GM18907 (cell line): ENCODE results near the gene CMTM4.
"Not testable (repeated sequence)": the region's sequence is repeated elsewhere in the genome, so short reads cannot be mapped to it uniquely, and the experiment has no call there.

ENCODE experiments used
- ATAC-seq: cut with Tn5 transposase; IDR thresholded peaks from one replicate; pipeline ENCODE4 v1.9.1; 2021; ENCODE audit warnings: mild to moderate bottlenecking, moderate library complexity; ENCODE audit not compliant: unreplicated experiment

The CMTM4 gene

DNA sequence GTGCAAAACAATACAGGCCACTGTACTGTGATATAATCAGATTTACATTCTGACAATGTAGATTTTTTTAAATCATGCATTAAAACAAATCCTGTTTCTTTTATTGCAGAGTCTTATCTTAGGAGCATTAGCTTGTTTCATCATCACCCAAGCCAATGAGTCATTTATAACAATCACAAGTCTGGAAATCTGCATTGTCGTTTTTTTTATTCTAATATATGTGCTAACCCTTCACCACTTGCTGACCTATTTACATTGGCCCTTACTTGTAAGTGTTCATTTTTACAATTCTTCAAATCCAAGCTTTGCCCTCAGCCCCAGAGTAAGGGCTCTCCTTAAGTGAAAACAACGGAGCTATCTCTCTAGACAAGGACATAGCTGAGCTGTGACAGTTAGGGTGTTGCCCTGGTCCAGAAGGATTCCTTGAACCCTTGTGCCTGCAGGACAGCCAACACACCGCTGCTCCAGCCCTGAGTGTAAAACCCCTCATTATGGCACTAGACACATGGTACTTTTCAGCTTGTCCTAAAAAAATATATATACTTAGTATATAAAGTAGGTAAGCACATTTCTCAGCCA, 126.6 kb downstream of the CMTM4 start:
- ATAC-seq: no peak

DNA sequence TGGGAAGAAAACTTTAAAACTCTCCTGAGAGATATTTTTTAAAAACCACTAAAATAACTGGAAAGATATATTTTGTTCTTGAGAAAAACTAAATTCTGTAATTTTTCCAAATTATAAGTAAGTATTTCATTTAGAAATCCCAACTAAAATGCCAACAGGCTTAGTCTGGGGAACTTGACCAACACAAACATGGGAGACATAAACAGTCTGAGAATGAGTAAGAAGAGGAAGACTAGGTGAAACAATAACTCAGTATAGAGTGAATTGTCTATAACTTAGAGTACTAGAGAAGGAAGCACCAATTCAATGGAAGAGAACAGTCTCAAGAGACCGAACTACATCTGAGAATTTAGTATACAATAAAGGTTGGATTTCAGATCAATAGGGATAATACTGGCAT, 127.4 kb downstream of the CMTM4 start:
- no peak for ATAC-seq

DNA sequence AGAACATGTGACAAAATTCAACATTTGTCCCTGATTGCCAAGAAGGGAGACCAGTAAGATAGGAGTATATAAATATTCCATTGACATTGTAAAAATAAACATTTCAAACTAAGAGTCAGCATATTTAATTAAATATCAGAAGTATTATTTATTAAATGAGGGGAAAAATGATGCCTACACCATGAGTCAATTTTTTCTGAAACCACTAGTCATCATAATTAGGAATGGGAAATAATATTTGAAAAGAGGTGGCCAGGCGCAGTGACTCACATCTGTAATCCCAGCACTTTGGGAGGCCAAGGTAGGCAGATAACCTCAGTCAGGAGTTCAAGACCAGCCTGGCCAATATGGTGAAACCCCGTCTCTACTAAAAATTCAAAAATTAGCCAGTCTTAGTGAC, 128.2 kb downstream of the CMTM4 start:
- ATAC-seq: no peak

DNA sequence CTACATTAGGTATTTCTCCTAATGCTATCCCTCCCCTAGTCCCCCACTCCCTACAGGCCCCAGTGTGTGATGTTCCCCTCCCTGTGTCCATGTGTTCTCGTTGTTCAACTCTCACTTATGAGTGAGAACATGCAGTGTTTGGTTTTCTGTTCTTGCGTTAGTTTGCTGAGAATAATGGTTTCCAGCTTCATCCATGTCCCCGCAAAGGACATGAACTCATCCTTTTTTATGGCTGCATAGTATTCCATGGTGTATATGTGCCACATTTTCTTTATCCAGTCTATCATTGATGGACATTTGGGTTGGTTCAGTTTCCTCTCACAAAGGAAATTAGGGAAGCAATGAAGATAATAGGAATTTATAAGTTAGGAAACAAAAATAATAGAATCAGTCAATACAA, 129.3 kb downstream of the CMTM4 start:
- not testable (repeated sequence) for ATAC-seq

DNA sequence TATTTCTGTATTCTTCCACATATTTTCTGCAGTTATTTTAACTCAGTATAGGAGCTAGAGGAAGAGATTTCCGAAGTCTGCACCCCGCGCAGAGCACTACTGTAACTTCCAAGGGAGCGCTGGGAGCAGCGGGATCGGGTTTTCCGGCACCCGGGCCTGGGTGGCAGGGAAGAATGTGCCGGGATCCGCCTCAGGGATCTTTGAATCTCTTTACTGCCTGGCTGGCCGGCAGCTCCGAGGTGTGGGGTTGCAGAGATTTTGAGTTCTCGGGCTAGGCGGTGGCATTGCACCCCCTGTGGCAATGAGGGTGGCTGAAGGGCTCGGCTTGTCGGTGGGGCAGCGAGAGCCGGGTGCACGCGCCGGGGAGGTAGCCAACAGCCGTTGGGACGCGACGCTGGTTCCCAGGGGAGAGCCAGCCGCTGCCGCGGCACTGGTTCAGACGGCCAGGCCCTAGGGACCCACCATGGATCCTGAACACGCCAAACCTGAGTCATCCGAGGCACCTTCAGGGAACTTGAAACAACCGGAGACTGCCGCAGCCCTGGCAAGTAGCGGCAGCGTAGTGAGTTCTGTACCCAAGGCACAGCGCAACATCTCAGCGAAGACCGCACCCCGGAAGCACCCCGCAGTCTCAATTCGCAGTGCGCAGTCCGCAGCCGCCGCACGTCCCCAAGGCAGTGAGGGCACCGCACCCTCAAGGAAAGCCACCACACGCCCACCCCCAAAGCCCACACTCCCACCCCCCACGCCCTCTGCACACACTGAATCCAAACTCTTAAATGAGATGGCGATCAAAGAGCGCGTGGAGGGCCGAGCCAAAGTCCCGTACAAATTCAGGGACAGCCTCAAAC, 130.3 kb downstream of the CMTM4 start, which contains the start of gene CMTM1:
CMTM1 (plus strand) TSS at position 389 of the 851 bp plus-strand sequence; CDS start at position 464, 75 bp downstream.
- ATAC-seq: no peak
